Activated CD4-positive, alpha-beta memory T cell treated with anti-CD3 and anti-CD28 coated beads, Interleukin-2, amount 10 ng/mL, durations not matched to agents 7 days and 5 days (primary cell): ENCODE data around the gene PTPN20. TPM values are rescaled to one million over a fixed set of nuclear protein-coding genes. Genes with fewer than 3 reads are reported as not detected.

Experiments used
- CTCF ChIA-PET: fragments of 350-600 bp; sonication (Branson Sonifier 250); formaldehyde crosslinking; loops from one replicate; lab custom pipeline; 2021; ENCODE audit warnings: antibody characterized with exemption, inconsistent platforms; lab: Charles Lee
- POLR2A ChIA-PET: fragments of 350-600 bp; sonication (Branson Sonifier 250); formaldehyde crosslinking; loops from one replicate; lab custom pipeline; 2021; ENCODE audit warnings: antibody characterized with exemption; lab: Charles Lee
- DNase-seq: peaks from one replicate; pipeline ENCODE4 v3.0.0-alpha.2; 2020
- H3K27ac Mint-ChIP-seq: one replicate; pipeline ENCODE4 v1.8.0; 2021; ENCODE audit warnings: mild to moderate bottlenecking, mixed read lengths
- H3K27me3 Mint-ChIP-seq: one replicate; pipeline ENCODE4 v1.8.0; 2021; ENCODE audit warnings: mixed read lengths
- H3K36me3 Mint-ChIP-seq: one replicate; pipeline ENCODE4 v1.8.0; 2021; ENCODE audit warnings: low read depth, mixed read lengths
- H3K4me1 Mint-ChIP-seq: one replicate; pipeline ENCODE4 v1.8.0; 2021; ENCODE audit warnings: mixed read lengths
- H3K4me3 Mint-ChIP-seq: one replicate; pipeline ENCODE4 v1.8.0; 2021; ENCODE audit warnings: mild to moderate bottlenecking, mixed read lengths
- H3K9me3 Mint-ChIP-seq: one replicate; pipeline ENCODE4 v1.8.0; 2021; ENCODE audit warnings: mixed read lengths
- total RNA-seq, 2 experiments: library from RNA; stranded (reverse); gene quantifications; one replicate each; pipeline ENCODE4 v1.2.3, GENCODE V29; 2021

Gene PTPN20
- total RNA-seq, 2 experiments from 2014 or later: 0.38 to 0.45 TPM

GRCh38 chr10:46992803-46993561, 81.8 kb downstream of the PTPN20 start:
- CTCF ChIA-PET: interaction anchor here (1.0 to 1.9 kb wide), 4 partner anchors 8 to 348 kb away, joined by 3 to 6 read pairs (median 4); no protein-coding TSS in a partner anchor
- no peak for DNase-seq
- Mint-ChIP-seq H3K27ac (no peak overlapping the region), H3K4me1 (no peaks in the 10 kb centered on the region), H3K4me3 (no peak overlapping the region), H3K27me3 (peaks cover 17% of the 10 kb centered on the region), H3K9me3 (no peaks in the 10 kb centered on the region), H3K36me3 (no peaks in the 10 kb centered on the region)
- POLR2A ChIA-PET: no interaction called here

GRCh38 chr10:46995234-46995633, 84.0 kb downstream of the PTPN20 start:
- Mint-ChIP-seq H3K4me3 (no peak overlapping the region), H3K9me3 (no peaks in the 10 kb centered on the region), H3K36me3 (no peaks in the 10 kb centered on the region), H3K27me3 (peaks cover 17% of the 10 kb centered on the region), H3K4me1 (no peaks in the 10 kb centered on the region), H3K27ac (no peak overlapping the region)
- no peak for DNase-seq
- ChIA-PET CTCF (interaction anchor here (0.6 to 0.7 kb wide), 3 partner anchors 29 to 342 kb away, joined by 3 to 4 read pairs (median 3); no protein-coding TSS in a partner anchor), POLR2A (no interaction called here)

- no peak overlapping the region for H3K4me3 Mint-ChIP-seq
- ChIA-PET POLR2A (no interaction called here), CTCF (no interaction called here)
- no peaks in the 10 kb centered on the region for H3K36me3 Mint-ChIP-seq
- no peaks in the 10 kb centered on the region for H3K4me1 Mint-ChIP-seq
- no peaks in the 10 kb centered on the region for H3K9me3 Mint-ChIP-seq
- no peak for DNase-seq
- H3K27ac Mint-ChIP-seq: no peak overlapping the region
- peaks cover 11% of the 10 kb centered on the region for H3K27me3 Mint-ChIP-seq
These were observed 87.0 kb downstream of the PTPN20 start for GRCh38 chr10:46998192-46998591.

GRCh38 chr10:46998595-46998994, 87.4 kb downstream of the PTPN20 start:
- DNase-seq: no peak
- CTCF ChIA-PET: interaction anchor here (1.2 kb wide), 1 partner anchor 49 kb away, joined by 3 read pairs; no protein-coding TSS in a partner anchor
- Mint-ChIP-seq H3K4me1 (no peaks in the 10 kb centered on the region), H3K36me3 (no peaks in the 10 kb centered on the region), H3K27ac (no peak overlapping the region), H3K9me3 (no peaks in the 10 kb centered on the region), H3K4me3 (no peak overlapping the region), H3K27me3 (peaks cover 11% of the 10 kb centered on the region)
- POLR2A ChIA-PET: no interaction called here

GRCh38 chr10:46999217-46999616, 88.0 kb downstream of the PTPN20 start:
- Mint-ChIP-seq H3K4me1 (no peaks in the 10 kb centered on the region), H3K36me3 (no peaks in the 10 kb centered on the region), H3K27ac (no peak overlapping the region), H3K9me3 (no peaks in the 10 kb centered on the region), H3K4me3 (no peak overlapping the region), H3K27me3 (peaks cover 11% of the 10 kb centered on the region)
- no peak for DNase-seq
- POLR2A ChIA-PET: no interaction called here
- CTCF ChIA-PET: interaction anchor here (1.2 kb wide), 1 partner anchor 48 kb away, joined by 3 read pairs; no protein-coding TSS in a partner anchor

GRCh38 chr10:47008769-47009168, 97.5 kb downstream of the PTPN20 start:
- Mint-ChIP-seq H3K9me3 (no peaks in the 10 kb centered on the region), H3K27ac (no peak overlapping the region), H3K4me3 (no peak overlapping the region), H3K4me1 (no peaks in the 10 kb centered on the region), H3K27me3 (peaks cover 20% of the 10 kb centered on the region), H3K36me3 (no peaks in the 10 kb centered on the region)
- no peak for DNase-seq
- ChIA-PET CTCF (no interaction called here), POLR2A (no interaction called here)

GRCh38 chr10:47009215-47009838, 98.1 kb downstream of the PTPN20 start:
- Mint-ChIP-seq H3K27ac (no peak overlapping the region), H3K27me3 (peaks cover 20% of the 10 kb centered on the region), H3K4me3 (no peak overlapping the region), H3K36me3 (no peaks in the 10 kb centered on the region), H3K9me3 (no peaks in the 10 kb centered on the region), H3K4me1 (no peaks in the 10 kb centered on the region)
- ChIA-PET CTCF (interaction anchor here (1.2 kb wide), 1 partner anchor 15 kb away, joined by 4 read pairs; no protein-coding TSS in a partner anchor), POLR2A (no interaction called here)
- no peak for DNase-seq

- ChIA-PET POLR2A (no interaction called here), CTCF (interaction anchor here (1.2 kb wide), 1 partner anchor 14 kb away, joined by 4 read pairs; no protein-coding TSS in a partner anchor)
- peaks cover 20% of the 10 kb centered on the region for H3K27me3 Mint-ChIP-seq
- H3K36me3 Mint-ChIP-seq: no peaks in the 10 kb centered on the region
- DNase-seq: no peak
- no peak overlapping the region for H3K27ac Mint-ChIP-seq
- H3K4me1 Mint-ChIP-seq: no peaks in the 10 kb centered on the region
- no peaks in the 10 kb centered on the region for H3K9me3 Mint-ChIP-seq
- no peak overlapping the region for H3K4me3 Mint-ChIP-seq
These were observed 98.8 kb downstream of the PTPN20 start for GRCh38 chr10:47010036-47010435.

- Mint-ChIP-seq H3K9me3 (no peaks in the 10 kb centered on the region), H3K4me1 (no peaks in the 10 kb centered on the region), H3K27ac (no peak overlapping the region), H3K4me3 (no peak overlapping the region), H3K36me3 (no peaks in the 10 kb centered on the region), H3K27me3 (peaks cover 13% of the 10 kb centered on the region)
- CTCF ChIA-PET: interaction anchor here (1.1 to 1.4 kb wide), 3 partner anchors 13 to 317 kb away, joined by 3 to 8 read pairs (median 3); no protein-coding TSS in a partner anchor
- no peak for DNase-seq
- POLR2A ChIA-PET: no interaction called here
These were observed 101.0 kb downstream of the PTPN20 start for GRCh38 chr10:47012214-47012613.

GRCh38 chr10:47013507-47014154, 102.4 kb downstream of the PTPN20 start:
- Mint-ChIP-seq H3K9me3 (no peaks in the 10 kb centered on the region), H3K4me3 (no peak overlapping the region), H3K4me1 (no peaks in the 10 kb centered on the region), H3K36me3 (no peaks in the 10 kb centered on the region), H3K27ac (no peak overlapping the region), H3K27me3 (peaks cover 7% of the 10 kb centered on the region)
- DNase-seq: no peak
- ChIA-PET POLR2A (no interaction called here), CTCF (no interaction called here)

GRCh38 chr10:47015404-47015803, 104.2 kb downstream of the PTPN20 start:
- CTCF ChIA-PET: interaction anchor here (0.7 kb wide), 1 partner anchor 56 kb away, joined by 3 read pairs; no protein-coding TSS in a partner anchor
- no peaks in the 10 kb centered on the region for H3K9me3 Mint-ChIP-seq
- no peaks in the 10 kb centered on the region for H3K36me3 Mint-ChIP-seq
- peaks cover 2% of the 10 kb centered on the region for H3K27me3 Mint-ChIP-seq
- DNase-seq: no peak
- H3K4me1 Mint-ChIP-seq: no peaks in the 10 kb centered on the region
- H3K27ac Mint-ChIP-seq: no peak overlapping the region
- H3K4me3 Mint-ChIP-seq: no peak overlapping the region
- POLR2A ChIA-PET: no interaction called here

GRCh38 chr10:47016564-47016963, 105.3 kb downstream of the PTPN20 start:
- no peaks in the 10 kb centered on the region for H3K4me1 Mint-ChIP-seq
- H3K4me3 Mint-ChIP-seq: no peak overlapping the region
- no peak overlapping the region for H3K27ac Mint-ChIP-seq
- H3K27me3 Mint-ChIP-seq: peaks cover 2% of the 10 kb centered on the region
- POLR2A ChIA-PET: no interaction called here
- DNase-seq: no peak
- CTCF ChIA-PET: no interaction called here
- H3K36me3 Mint-ChIP-seq: no peaks in the 10 kb centered on the region
- H3K9me3 Mint-ChIP-seq: no peaks in the 10 kb centered on the region
